ENCODE data around the gene HDAC4.

The HDAC4 gene

GRCh38 chr2:239125726-239126675 lies 274.8 kb downstream of the HDAC4 start:
- TF ChIP-seq CTCF (conservative IDR thresholded peaks at IDR 0.05; ENCODE audit: low read depth, low read length): no peak
- DNase-seq (ENCODE audit: low read depth): no peak
- no peak overlapping the region for H3K4me3 ChIP-seq (ENCODE audit: low read length)

DNA sequence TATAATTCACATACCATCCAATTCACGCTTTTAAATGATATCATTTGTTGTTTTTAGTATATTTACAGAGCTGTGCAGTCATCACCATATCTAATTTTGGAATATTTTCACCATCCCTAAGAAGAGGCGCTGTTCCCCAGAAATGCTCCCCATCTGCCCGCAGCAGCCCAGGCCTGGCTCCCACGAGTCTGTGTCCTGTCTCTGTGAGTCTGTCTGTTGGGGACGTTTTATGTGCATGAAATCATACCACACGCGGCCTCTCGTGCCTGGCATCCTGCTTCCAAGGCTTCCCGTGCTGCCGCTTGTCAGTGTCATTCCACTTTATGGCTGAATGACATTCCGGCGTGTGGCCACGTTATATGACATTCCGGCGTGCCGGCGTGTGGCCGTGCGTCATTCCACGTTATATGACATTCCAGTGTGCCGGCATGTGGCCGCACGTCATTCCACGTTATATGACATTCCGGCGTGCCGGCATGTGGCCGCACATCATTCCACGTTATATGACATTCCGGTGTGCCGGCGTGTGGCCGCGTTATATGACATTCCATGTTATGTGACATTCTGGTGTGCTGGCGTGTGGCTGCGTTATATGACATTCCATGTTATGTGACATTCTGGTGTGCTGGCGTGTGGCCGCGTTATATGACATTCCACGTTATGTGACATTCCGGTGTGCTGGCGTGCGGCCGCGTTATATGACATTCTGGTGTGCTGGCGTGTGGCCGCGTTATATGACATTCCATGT lies 276.5 kb downstream of the HDAC4 start:
- no peak for DNase-seq (ENCODE audit: low read depth)
- TF ChIP-seq CTCF (conservative IDR thresholded peaks at IDR 0.05; ENCODE audit: low read depth, low read length): no peak
- no peak overlapping the region for H3K4me3 ChIP-seq (ENCODE audit: low read length)

DNA sequence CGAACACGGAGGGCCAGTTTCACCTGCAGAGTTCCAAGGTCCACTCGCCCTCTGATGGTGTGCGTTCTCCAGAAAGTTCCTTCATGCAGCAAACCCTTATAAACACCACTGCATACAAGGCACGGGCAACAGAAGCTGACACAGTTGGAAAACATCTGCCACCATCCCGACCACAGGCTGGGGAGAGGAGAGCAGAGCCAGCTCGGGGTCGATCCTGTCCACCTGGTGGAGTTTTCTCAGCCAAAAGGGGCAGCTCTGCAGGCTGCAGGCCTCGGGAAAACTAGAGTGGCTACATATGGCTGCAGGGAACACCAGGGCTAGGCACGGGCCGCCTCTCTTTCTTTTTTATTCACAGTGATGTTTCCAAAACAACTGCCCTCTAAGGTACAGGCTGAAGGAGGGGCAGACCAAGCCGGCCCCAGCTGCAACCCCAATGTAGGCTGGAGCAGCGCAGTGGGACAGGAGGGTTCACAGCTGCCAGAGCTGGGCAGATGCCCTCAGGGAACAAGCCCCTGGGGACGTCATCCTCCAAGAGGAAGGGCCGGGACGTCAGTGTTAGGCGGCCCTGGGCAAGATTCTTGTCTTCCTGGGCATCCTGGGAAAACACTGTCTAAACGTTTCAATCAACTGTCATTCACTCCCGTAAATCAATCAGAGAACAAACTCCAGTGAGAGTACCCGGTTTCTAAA lies 278.3 kb downstream of the HDAC4 start:
- no peak for TF ChIP-seq CTCF (conservative IDR thresholded peaks at IDR 0.05; ENCODE audit: low read depth, low read length)
- DNase-seq (ENCODE audit: low read depth): no peak
- no peak overlapping the region for H3K4me3 ChIP-seq (ENCODE audit: low read length)

- no peak for TF ChIP-seq CTCF (conservative IDR thresholded peaks at IDR 0.05; ENCODE audit: low read depth, low read length)
- no peak for DNase-seq (ENCODE audit: low read depth)
- no peak overlapping the region for H3K4me3 ChIP-seq (ENCODE audit: low read length)
Measured at GRCh38 chr2:239121600-239122012, 279.2 kb downstream of the HDAC4 start.

DNA sequence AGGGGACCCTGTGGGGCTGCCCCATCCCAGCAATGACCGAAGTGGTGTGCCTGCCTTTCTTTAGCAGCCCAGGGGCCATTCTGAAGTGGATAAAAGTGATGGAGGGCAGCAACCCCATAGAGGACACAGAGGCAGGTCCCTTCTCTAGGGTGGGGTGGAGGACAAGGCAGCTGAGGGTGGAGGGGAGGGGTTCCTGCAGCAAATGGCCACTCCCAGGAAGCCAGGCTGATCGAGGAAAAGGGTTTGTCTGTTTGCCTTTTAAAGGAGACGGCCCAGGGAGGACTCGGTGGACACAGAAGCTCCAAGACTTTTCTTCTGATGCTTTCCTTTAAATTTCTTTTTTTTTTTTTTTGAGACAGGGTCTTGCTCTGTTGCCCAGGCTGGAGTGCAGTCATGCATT lies 280.2 kb downstream of the HDAC4 start:
- DNase-seq (ENCODE audit: low read depth): no peak
- TF ChIP-seq CTCF (conservative IDR thresholded peaks at IDR 0.05; ENCODE audit: low read depth, low read length): no peak

DNA sequence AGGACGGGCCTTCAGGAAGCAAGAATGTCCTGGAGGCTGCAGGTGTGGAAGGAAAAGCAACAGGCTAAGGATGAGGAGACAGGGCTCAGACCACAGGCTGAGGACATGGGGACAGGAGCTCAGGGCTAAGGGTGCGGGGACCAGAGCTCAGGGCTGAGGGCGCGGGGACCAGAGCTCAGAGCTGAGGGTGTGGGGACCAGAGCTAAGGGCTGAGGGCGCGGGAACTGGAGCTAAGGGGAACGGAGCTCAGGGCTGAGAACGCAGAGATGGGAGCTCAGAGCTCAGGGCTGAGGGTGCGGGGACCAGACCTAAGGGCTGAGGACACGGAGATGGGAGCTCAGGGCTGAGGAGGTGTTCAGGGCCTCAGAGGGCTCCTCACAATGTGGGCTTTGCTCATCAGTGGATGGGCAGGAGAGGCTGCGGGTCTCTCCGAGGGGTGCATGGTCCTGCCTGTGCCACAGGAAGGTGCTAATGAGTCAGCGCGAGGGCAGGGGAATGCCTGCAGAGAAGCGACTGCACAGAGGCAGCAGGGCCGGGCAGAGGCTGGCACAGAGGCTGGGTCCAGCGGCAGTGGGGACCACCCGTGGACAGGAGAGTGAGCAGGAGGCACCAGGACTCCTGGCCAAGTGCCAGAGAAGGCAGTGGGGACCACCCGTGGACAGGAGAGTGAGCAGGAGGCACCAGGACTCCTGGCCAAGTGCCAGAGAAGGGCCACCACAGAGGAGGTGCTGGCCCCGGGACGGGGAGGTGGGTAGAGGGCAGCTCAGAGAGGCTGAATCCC lies 281.3 kb downstream of the HDAC4 start:
- DNase-seq (ENCODE audit: low read depth): no peak
- H3K4me3 ChIP-seq (ENCODE audit: low read length): no peak overlapping the region
- TF ChIP-seq CTCF (conservative IDR thresholded peaks at IDR 0.05; ENCODE audit: low read depth, low read length): no peak

More for the DNA sequence above, 280.2 kb downstream of the HDAC4 start:
- H3K4me3 ChIP-seq (ENCODE audit: low read length): no peak overlapping the region

All from retinal pigment epithelial cell (primary cell).